ENCODE measurements around the gene ZNF627. TPM values are rescaled to one million over a fixed set of nuclear protein-coding genes. Genes with fewer than 3 reads are reported as not detected.
"Not testable (repeated sequence)": the region's sequence is repeated elsewhere in the genome, so short reads cannot be mapped to it uniquely, and the experiment has no call there.

The ZNF627 gene
- total and polyA plus RNA-seq, 7 donors: 2.6 to 5.6 (median 4.2) TPM

- Histone ChIP-seq H3K27ac (no peak overlapping the region), H3K4me3 (no peak overlapping the region), H3K9me3 (peaks cover 27% of the 10 kb centered on the region), H3K4me1 (peaks cover 5% of the 10 kb centered on the region), H3K36me3 (ENCODE audit: insufficient read depth in 1 of 2, low read depth in 1 of 2) (peaks cover 24 to 55% of the 10 kb centered on the region in 2 donors), H3K27me3 (ENCODE audit: insufficient read depth in 3 of 3, low read length in 2 of 3) (peaks cover 0 to 3% (median 0%) of the 10 kb centered on the region in 3 donors)
- ATAC-seq (no peak), DNase-seq (no peak)
- TF ChIP-seq, protein P1, sequence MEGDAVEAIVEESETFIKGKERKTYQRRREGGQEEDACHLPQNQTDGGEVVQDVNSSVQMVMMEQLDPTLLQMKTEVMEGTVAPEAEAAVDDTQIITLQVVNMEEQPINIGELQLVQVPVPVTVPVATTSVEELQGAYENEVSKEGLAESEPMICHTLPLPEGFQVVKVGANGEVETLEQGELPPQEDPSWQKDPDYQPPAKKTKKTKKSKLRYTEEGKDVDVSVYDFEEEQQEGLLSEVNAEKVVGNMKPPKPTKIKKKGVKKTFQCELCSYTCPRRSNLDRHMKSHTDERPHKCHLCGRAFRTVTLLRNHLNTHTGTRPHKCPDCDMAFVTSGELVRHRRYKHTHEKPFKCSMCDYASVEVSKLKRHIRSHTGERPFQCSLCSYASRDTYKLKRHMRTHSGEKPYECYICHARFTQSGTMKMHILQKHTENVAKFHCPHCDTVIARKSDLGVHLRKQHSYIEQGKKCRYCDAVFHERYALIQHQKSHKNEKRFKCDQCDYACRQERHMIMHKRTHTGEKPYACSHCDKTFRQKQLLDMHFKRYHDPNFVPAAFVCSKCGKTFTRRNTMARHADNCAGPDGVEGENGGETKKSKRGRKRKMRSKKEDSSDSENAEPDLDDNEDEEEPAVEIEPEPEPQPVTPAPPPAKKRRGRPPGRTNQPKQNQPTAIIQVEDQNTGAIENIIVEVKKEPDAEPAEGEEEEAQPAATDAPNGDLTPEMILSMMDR (IDR thresholded peaks at IDR 0.05): no peak
- intact Hi-C loops (cut with DNase I): no loop called here
- WGBS, 3 donors: 68 to 86% (median 69%) methylated on average over 4 of the region's 4 CpGs
These were observed 23.3 kb downstream of the ZNF627 start for GRCh38 chr19:11620553-11620952.

DNA sequence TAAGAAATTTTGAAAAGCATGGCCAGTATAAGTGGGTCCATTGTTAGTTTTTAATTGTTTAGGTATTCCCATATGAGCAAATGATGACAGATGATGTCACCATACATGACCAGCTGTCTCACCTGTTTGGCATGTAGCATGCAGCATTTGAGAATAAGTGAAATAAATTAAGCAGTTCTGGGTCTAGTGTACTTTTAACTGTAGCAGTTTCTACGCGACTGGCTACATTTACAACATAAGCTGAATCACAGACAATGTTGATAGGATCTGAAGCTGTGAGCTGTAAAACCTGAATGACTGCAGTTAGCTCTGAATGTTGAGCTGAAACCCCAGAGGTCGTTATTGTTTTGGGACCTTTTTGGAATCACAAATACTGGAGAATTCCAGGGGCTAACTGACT, 25.1 kb downstream of the ZNF627 start:
- H3K4me3 ChIP-seq; H3K27ac ChIP-seq; H3K27me3 ChIP-seq (ENCODE audit: insufficient read depth in 3 of 3, low read length in 2 of 3); H3K4me1 ChIP-seq; ATAC-seq; DNase-seq; intact Hi-C loops (cut with DNase I): not testable (repeated sequence)
- Histone ChIP-seq H3K9me3 (peaks cover 13% of the 10 kb centered on the region), H3K36me3 (ENCODE audit: insufficient read depth in 1 of 2, low read depth in 1 of 2) (peaks cover 15 to 37% of the 10 kb centered on the region in 2 donors)
- WGBS, 3 donors: 48 to 60% (median 53%) methylated on average over 3 of the region's 3 CpGs

DNA sequence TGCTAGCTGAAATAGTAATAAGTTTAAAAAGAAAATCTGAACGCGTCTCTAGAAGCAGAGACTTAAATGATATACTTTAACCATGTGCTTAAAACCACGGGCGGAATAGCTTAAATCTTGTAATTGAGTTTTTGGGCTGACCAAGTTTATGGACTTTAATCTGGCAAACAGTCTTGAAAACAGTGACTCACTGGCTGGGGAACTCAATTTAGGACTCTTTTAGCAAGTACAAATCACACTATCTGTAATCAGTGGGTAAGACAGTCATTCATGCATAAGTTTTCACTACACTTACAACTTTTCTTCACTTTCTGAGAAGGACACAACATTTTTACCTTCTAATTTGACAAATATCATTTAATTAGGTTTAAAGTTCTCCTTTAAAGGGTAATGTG, 26.8 kb downstream of the ZNF627 start:
- H3K27me3 ChIP-seq (ENCODE audit: insufficient read depth in 3 of 3, low read length in 2 of 3): peaks cover 0 to 3% (median 0%) of the 10 kb centered on the region in 3 donors
- intact Hi-C loops (cut with DNase I): no loop called here
- TF ChIP-seq, protein P1 (IDR thresholded peaks at IDR 0.05): no peak
- H3K27ac ChIP-seq: no peak overlapping the region
- H3K4me1 ChIP-seq: peaks cover 5% of the 10 kb centered on the region
- H3K36me3 ChIP-seq (ENCODE audit: insufficient read depth in 1 of 2, low read depth in 1 of 2): peaks cover 3 to 21% of the 10 kb centered on the region in 2 donors
- peak in 1 of 4 donors; percentile 68 for ATAC-seq
- no peak for DNase-seq
- WGBS, 3 donors: 35 to 45% (median 36%) methylated on average over 4 of the region's 4 CpGs
- H3K9me3 ChIP-seq: no peaks in the 10 kb centered on the region
- peak overlapping the region; percentile 57 for H3K4me3 ChIP-seq

DNA sequence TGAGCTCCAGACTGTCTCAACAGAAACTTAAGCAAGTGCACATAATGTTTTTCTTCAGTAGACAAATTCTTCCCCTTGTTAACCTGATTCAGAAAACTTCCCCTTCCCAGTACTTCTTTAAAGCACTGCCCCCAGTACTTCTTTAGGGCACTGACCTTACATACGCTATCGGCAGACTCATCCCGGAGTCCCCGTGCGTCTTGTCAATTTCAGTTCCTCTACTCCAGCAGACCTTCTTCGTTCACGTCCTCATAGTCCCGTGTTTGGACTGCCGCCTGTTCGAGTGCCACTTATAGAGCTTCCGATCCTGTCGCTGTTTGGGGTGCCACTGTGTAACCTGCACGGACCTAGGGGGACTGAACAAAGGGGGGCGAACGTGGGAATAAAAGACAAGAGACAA, 29.0 kb downstream of the ZNF627 start:
- 71 to 76% (median 75%) methylated on average over 15 of the region's 15 CpGs for WGBS, 3 donors

DNA sequence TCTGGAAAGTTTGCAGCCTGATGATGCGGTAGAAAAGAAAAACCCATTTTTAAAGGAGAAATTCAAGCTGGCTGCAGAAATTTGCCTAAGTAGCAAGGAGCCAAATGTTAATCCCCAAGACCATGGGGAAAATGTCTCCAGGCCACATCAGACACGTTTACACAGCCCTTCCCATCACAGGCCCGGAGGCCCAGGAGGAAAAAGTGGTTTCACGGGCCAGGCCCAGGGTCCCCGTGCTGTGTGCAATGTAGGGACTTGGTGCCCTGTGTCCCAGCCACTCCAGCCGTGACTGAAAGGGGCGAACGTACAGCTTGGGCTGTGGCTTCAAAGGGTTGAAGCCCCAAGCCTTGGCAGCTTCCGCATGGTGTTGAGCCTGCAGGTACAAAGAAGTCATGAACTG, 35.9 kb downstream of the ZNF627 start:
- no peak overlapping the region for H3K4me3 ChIP-seq
- H3K4me1 ChIP-seq: no peaks in the 10 kb centered on the region
- TF ChIP-seq, protein P1 (IDR thresholded peaks at IDR 0.05): no peak
- ATAC-seq (no peak), DNase-seq (no peak)
- no peaks in the 10 kb centered on the region for H3K27me3 ChIP-seq (ENCODE audit: insufficient read depth in 3 of 3, low read length in 2 of 3)
- no peaks in the 10 kb centered on the region for H3K9me3 ChIP-seq
- intact Hi-C loops (cut with DNase I): no loop called here
- WGBS, 3 donors: 78 to 81% (median 79%) methylated on average over 9 of the region's 9 CpGs
- no peak overlapping the region for H3K27ac ChIP-seq
- H3K36me3 ChIP-seq (ENCODE audit: insufficient read depth in 1 of 2, low read depth in 1 of 2): no peaks in the 10 kb centered on the region

More for the DNA sequence above, 29.0 kb downstream of the ZNF627 start:
- DNase-seq (no peak), ATAC-seq (no peak)
- Histone ChIP-seq H3K4me3 (no peak overlapping the region), H3K9me3 (no peaks in the 10 kb centered on the region), H3K27ac (no peak overlapping the region), H3K27me3 (ENCODE audit: insufficient read depth in 3 of 3, low read length in 2 of 3) (peaks cover 0 to 3% (median 0%) of the 10 kb centered on the region in 3 donors), H3K4me1 (peaks cover 5% of the 10 kb centered on the region), H3K36me3 (ENCODE audit: insufficient read depth in 1 of 2, low read depth in 1 of 2) (no peaks in the 10 kb centered on the region)
- intact Hi-C loops (cut with DNase I): no loop called here
- TF ChIP-seq, protein P1 (IDR thresholded peaks at IDR 0.05): no peak

GRCh38 chr19:11634018-11634662, 36.9 kb downstream of the ZNF627 start:
- H3K27ac ChIP-seq; H3K4me1 ChIP-seq; H3K9me3 ChIP-seq; H3K27me3 ChIP-seq (ENCODE audit: insufficient read depth in 3 of 3, low read length in 2 of 3); H3K4me3 ChIP-seq; ATAC-seq; intact Hi-C loops (cut with DNase I); H3K36me3 ChIP-seq (ENCODE audit: insufficient read depth in 1 of 2, low read depth in 1 of 2); DNase-seq: not testable (repeated sequence)
- WGBS, 3 donors: 90 to 91% (median 90%) methylated on average over 3 of the region's 3 CpGs

Measured in psoas muscle (tissue), 8 donors.